Measurements from ENCODE around the gene ZFAND5.

DNA sequence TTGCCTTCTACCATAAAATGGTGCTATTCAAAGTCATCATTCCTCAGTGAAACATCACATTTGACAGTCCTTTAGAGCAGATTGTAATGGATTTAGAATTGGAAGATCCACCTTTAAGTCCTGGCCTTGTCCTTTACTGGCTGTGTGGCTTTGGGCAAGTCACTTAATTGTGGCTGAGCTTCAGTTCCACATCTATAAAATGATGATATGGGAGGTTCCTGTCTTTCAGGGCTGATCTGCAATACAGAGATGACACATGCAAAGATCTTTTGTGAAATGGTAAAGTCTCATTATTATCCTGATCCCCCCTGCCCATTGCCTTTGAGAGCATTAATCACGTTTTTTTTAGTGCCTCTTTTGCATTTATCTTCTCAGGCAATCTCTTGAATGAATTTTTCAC, 58.2 kb downstream of the ZFAND5 start:
- TF ChIP-seq POLR2A (IDR thresholded peaks at IDR 0.05) = no peak
- TF ChIP-seq, protein P1, sequence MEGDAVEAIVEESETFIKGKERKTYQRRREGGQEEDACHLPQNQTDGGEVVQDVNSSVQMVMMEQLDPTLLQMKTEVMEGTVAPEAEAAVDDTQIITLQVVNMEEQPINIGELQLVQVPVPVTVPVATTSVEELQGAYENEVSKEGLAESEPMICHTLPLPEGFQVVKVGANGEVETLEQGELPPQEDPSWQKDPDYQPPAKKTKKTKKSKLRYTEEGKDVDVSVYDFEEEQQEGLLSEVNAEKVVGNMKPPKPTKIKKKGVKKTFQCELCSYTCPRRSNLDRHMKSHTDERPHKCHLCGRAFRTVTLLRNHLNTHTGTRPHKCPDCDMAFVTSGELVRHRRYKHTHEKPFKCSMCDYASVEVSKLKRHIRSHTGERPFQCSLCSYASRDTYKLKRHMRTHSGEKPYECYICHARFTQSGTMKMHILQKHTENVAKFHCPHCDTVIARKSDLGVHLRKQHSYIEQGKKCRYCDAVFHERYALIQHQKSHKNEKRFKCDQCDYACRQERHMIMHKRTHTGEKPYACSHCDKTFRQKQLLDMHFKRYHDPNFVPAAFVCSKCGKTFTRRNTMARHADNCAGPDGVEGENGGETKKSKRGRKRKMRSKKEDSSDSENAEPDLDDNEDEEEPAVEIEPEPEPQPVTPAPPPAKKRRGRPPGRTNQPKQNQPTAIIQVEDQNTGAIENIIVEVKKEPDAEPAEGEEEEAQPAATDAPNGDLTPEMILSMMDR (IDR thresholded peaks at IDR 0.05) = no peak
